ENCODE results near the gene PRXL2B.

The PRXL2B gene

GRCh38 chr1:2538872-2539271 is 47.7 kb upstream of the PRXL2B start:
- Histone ChIP-seq H4K20me1 (ENCODE audit: insufficient read depth, low read length) (no peaks in the 10 kb centered on the region), H3K4me2 (ENCODE audit: low read depth, low read length) (no peak overlapping the region), H3K9me2 (replicated peaks; ENCODE audit: insufficient read depth, low read length) (no peaks in the 10 kb centered on the region), H3K4me1 (ENCODE audit: low read length) (peaks cover 11% of the 10 kb centered on the region), H3F3A (ENCODE audit: insufficient read depth, low read length) (no peaks in the 10 kb centered on the region; the same call in 1 of the 2 replicates), H3K27me3 (replicated peaks; ENCODE audit: insufficient read depth, low read length) (peaks cover 33% of the 10 kb centered on the region), H3K79me2 (ENCODE audit: low read length) (no peaks in the 10 kb centered on the region), H3K27ac (ENCODE audit: low read length) (no peak overlapping the region), H3K9me3 (replicated peaks; ENCODE audit: insufficient read depth, low read length) (no peaks in the 10 kb centered on the region), H3K9ac (ENCODE audit: low read length) (no peak overlapping the region), H2AFZ (ENCODE audit: low read length) (no peak overlapping the region), H3K36me3 (replicated peaks; ENCODE audit: insufficient read depth, low read length) (no peaks in the 10 kb centered on the region), H3K4me3 (ENCODE audit: low read length) (no peak overlapping the region)
- DNase-seq, result no peak
- no peak for TF ChIP-seq EZH2phosphoT487 (IDR thresholded peaks at IDR 0.05; ENCODE audit: low read length)
- no peak for TF ChIP-seq CTCF (IDR thresholded peaks at IDR 0.05; ENCODE audit: low read length)
- no peak for TF ChIP-seq EZH2 (optimal IDR thresholded peaks at IDR 0.05; ENCODE audit: low read depth, low read length)

- no peaks in the 10 kb centered on the region for H4K20me1 ChIP-seq (ENCODE audit: insufficient read depth, low read length)
- H3F3A ChIP-seq (ENCODE audit: insufficient read depth, low read length), result no peaks in the 10 kb centered on the region; the same call in 1 of the 2 replicates
- H3K9me3 ChIP-seq (replicated peaks; ENCODE audit: insufficient read depth, low read length), result no peaks in the 10 kb centered on the region
- H3K9me2 ChIP-seq (replicated peaks; ENCODE audit: insufficient read depth, low read length), result no peaks in the 10 kb centered on the region
- H3K9ac ChIP-seq (ENCODE audit: low read length), result no peak overlapping the region
- TF ChIP-seq CTCF (IDR thresholded peaks at IDR 0.05; ENCODE audit: low read length), result peak; percentile 24
- TF ChIP-seq EZH2phosphoT487 (IDR thresholded peaks at IDR 0.05; ENCODE audit: low read length), result no peak
- no peak for TF ChIP-seq EZH2 (optimal IDR thresholded peaks at IDR 0.05; ENCODE audit: low read depth, low read length)
- no peaks in the 10 kb centered on the region for H3K36me3 ChIP-seq (replicated peaks; ENCODE audit: insufficient read depth, low read length)
- no peak overlapping the region for H3K27ac ChIP-seq (ENCODE audit: low read length)
- DNase-seq, result no peak
- no peaks in the 10 kb centered on the region for H3K79me2 ChIP-seq (ENCODE audit: low read length)
- H3K4me1 ChIP-seq (ENCODE audit: low read length), result peaks cover 11% of the 10 kb centered on the region
- H3K4me3 ChIP-seq (ENCODE audit: low read length), result no peak overlapping the region
- no peak overlapping the region for H2AFZ ChIP-seq (ENCODE audit: low read length)
- H3K4me2 ChIP-seq (ENCODE audit: low read depth, low read length), result no peak overlapping the region
- H3K27me3 ChIP-seq (replicated peaks; ENCODE audit: insufficient read depth, low read length), result peaks cover 27% of the 10 kb centered on the region
Measured at GRCh38 chr1:2539312-2539907, 47.2 kb upstream of the PRXL2B start.

GRCh38 chr1:2540816-2541492 is 45.6 kb upstream of the PRXL2B start:
- H3K4me2 ChIP-seq (ENCODE audit: low read depth, low read length), result peak overlapping the region; percentile 34; the same call in 1 of the 2 replicates
- H3K36me3 ChIP-seq (replicated peaks; ENCODE audit: insufficient read depth, low read length), result no peaks in the 10 kb centered on the region
- H3K9me2 ChIP-seq (replicated peaks; ENCODE audit: insufficient read depth, low read length), result no peaks in the 10 kb centered on the region
- no peaks in the 10 kb centered on the region for H4K20me1 ChIP-seq (ENCODE audit: insufficient read depth, low read length)
- H3K79me2 ChIP-seq (ENCODE audit: low read length), result no peaks in the 10 kb centered on the region
- H3K4me3 ChIP-seq (ENCODE audit: low read length), result no peak overlapping the region
- H3K27ac ChIP-seq (ENCODE audit: low read length), result peak overlapping the region; percentile 23; the same call in 1 of the 2 replicates
- DNase-seq, result no peak
- TF ChIP-seq EZH2 (optimal IDR thresholded peaks at IDR 0.05; ENCODE audit: low read depth, low read length) (no peak), CTCF (IDR thresholded peaks at IDR 0.05; ENCODE audit: low read length) (no peak), EZH2phosphoT487 (IDR thresholded peaks at IDR 0.05; ENCODE audit: low read length) (no peak)
- H3K9ac ChIP-seq (ENCODE audit: low read length), result no peak overlapping the region
- H2AFZ ChIP-seq (ENCODE audit: low read length), result no peak overlapping the region
- H3K27me3 ChIP-seq (replicated peaks; ENCODE audit: insufficient read depth, low read length), result peaks cover 12% of the 10 kb centered on the region
- peaks cover 15% of the 10 kb centered on the region for H3K4me1 ChIP-seq (ENCODE audit: low read length)
- peaks cover 5% of the 10 kb centered on the region for H3F3A ChIP-seq (ENCODE audit: insufficient read depth, low read length)
- H3K9me3 ChIP-seq (replicated peaks; ENCODE audit: insufficient read depth, low read length), result no peaks in the 10 kb centered on the region

Data from MM.1S (cell line).